GM21526 (cell line): ENCODE measurements around the gene CAMTA1.

Experiments
- ATAC-seq: cut with Tn5 transposase; IDR thresholded peaks from one replicate; pipeline ENCODE4 v1.9.1; 2021; ENCODE audit warnings: moderate library complexity; ENCODE audit not compliant: unreplicated experiment, low FRiP score

Gene CAMTA1

DNA sequence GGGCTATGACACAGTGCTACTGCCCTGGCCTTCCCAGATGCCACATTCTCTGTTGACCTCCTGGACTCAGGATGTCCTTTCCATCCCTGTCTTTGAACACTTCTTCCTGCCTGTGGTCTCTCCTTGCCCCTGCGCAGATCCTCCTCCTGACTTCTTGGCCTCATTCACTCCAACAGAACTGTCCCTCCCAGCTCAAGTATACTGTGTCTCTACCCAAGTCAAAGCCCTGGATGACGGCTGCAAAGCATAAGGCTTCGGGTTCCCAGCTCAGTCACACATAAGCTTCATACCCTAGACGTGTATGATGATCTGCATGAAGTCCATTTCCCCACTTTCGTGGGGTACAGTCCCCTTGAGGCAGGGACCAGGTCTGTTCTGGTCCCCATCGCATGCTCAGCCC is 657.7 kb downstream of the CAMTA1 start:
- ATAC-seq: no peak

DNA sequence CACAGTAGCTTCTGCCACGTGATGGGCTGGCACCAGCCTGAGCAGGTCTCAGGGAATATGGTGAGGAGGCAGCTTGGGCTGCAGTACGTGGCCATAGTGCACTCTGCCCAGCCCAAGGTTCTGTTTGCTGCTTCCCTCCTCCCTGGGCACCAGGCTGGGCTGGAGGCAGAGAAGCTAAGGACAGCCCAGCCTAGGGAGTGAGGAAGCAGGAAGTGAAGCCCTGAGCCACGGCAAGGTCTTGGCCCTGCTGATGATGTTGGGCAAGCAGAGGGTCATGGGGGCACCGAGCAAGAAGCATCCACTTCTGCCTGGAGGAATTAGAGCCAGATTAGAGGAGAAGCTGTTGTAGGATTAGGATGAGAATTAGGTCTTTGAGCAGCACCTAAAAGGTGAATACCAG is 659.1 kb downstream of the CAMTA1 start:
- no peak for ATAC-seq

DNA sequence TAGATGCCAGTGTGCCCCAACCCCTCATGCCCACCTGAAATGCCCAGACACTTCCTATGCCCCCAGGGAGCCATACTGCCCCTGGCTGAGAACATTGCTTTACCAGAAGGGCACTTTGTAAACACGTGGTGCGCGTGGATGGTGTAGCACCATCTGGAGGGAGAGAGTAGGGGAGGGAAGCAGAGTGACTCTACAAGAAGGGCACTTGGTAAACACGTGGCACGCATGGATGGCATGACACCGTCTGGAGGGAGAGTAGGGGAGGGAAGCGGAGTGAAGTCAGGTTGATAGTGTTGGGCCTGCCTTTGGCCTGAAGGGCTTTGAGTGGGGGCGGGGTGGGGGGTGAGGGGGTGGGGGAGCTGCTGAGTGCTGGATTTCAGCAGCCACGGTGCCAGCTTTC is 661.8 kb downstream of the CAMTA1 start:
- no peak for ATAC-seq

DNA sequence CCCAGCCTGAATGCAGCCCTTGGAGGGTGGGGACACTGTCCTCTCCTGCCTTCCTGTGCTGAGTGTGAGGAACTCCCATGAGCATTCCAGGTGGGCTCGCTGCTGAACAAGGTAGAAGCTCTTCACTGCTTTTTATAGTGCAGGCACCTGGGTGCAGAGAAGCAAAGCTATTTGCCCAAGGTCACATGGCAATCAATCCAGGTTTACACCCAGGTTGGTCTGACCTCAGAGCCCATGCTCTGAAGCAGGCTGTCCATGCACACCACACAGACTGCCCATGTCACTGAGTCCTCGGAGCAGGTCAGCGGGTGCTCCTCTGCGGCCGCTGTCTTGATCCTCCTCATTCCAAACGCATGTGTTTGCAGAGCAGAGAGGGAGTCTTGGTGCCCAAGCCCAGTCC is 662.5 kb downstream of the CAMTA1 start:
- ATAC-seq: no peak

DNA sequence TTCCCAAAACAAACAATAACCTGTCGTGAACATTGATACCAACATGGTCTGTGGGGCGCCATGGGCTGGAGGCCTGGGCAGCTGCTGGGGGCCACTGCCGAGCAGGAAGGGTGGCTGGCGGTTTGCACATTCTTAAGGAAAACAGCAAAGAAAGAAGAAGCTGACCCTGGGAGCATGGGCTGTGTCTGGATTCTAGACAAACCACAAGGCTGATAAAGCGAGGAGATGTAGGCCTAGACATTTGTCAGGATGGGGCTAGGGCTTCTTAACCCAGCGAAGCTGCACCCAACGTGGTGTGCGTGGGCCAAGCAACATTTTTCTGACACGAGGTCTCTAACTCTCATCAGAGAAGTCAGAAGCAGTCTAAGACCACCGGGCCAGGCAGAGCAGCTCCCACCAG is 663.7 kb downstream of the CAMTA1 start:
- no peak for ATAC-seq

DNA sequence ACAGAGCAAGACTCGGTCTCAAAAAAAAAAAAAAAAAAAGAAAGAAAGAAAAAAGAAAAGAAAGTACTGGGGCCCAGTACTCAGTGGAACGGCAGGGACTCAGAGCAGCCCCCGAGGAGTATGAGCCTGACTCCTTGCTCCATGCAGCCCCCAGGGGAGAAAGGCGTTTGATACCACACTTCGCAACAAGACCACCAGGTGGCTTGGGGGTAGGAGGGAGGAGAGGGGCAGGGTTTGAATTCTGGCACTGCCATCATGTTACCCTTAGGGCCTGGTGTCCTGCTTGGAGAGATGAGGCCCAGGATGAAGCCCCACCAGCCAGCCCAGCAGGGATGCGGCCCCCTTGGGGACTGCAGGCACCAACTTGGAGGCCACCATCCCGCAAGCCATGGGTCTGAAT is 664.5 kb downstream of the CAMTA1 start:
- no peak for ATAC-seq

DNA sequence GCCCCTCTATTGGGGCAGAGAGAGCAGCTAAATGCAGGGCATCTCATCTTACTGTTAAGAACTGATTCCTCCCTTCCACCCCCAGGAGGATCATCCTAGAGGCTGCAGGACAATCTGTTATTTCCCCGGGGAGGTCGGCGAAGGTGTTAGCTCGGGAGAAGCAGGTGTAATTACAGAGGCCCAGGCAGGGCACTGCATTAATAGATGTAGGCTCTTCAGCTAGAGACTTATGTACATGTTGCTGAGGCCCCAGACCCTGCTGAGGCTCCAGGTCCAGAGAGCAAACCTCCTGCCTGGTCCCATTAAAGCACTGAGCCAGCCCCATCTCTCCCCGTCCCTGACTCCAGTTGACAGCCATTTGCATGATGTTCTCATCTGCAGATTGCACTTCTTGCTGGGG is 665.6 kb downstream of the CAMTA1 start:
- ATAC-seq: no peak

DNA sequence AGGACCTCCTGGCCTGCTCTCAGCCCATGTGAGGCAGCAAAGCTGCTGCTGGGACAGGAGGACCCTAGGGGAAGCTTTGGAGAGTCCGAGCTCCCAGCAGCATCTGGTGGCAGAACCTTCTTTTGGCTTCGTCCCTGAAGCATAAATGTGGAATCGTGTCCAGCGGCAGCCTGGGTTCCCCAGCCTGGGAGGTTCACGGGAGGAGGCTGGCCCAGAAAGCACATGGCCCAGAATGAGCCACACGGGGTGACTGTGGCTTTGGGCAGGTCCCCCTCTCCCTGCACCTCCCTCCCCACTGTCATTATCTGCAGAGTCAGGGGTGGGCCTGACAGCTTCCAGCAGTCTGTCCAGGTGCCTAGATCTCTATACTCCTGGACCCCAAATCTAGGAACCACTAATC is 667.8 kb downstream of the CAMTA1 start:
- no peak for ATAC-seq

DNA sequence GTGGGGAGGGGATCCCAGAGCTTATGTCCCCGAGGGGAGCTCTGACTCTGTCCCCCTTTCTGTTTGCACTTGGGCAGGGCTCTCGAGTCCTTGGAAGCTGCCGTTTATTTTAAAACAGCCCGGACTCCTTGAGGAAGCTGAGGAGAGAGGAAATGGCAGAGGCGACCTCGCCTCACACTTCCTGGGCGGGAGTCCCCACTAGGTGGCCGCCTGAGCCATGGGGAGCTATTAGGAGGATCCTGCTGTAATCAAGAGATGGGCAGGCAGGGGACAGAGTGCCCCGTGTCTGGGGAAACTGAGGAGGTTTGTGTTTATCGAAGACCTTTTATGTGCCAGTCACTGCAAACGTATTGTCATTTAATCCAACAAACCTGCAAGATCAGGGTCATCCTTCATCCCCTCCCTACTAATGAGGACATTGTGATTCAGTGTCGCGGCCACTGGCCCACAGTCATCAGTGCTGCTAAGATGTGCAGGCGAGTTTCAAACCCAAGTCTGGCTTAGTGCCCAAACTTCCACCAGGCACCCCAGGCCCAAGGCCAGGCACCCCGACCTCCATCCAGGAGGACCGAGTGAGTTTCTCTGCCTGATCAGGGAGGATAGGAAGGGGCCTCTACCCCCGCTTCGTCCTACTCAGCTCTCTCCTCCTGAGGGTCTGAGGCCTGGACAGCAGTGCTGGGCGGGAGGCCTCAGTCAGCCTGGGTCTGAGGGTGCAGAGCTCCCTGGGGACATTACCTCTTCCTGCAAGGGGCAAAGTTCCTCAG is 669.0 kb downstream of the CAMTA1 start:
- no peak for ATAC-seq

DNA sequence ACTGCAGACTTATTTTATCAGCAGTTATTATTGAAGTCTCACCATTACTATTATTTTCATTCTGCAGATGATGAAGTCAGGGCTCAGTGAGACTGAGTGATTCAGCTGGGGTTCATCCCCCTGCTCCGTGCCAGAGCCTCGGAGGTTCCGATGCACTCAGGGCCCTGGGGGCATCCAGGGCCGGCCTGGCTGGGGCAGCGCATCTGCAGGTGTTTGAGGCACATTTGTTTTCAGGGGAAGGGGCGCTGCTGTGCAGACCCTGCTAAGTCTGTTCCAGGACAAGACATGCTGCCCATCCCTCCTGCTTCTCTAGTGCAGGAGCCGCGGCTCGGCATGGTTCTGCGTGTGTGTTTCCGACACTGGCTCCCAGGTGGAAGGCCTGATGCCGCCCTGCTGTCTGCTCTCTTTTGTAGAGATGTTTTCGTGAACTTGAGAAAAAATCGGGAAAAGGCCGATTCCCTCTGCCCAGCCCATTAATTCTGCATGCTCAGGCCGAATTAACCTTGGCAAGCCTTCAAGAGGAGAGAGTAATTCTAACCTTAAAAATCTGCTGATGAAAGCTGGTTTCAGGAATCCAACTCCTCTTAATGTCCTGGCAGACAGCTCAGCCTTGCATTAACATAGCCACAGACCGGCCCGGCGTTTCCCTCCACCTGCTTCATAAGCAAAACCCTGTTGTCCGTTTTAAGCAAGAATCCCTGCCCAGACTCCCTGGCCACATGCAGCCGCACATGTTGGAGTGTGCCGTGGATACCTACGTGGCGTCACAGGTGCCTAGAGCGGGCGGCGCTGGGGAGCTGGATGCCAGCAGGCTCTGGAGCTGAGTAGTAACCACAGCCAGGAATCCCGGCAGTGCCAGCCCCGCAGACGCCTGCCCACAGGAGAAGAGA is 669.9 kb downstream of the CAMTA1 start:
- ATAC-seq: no peak

DNA sequence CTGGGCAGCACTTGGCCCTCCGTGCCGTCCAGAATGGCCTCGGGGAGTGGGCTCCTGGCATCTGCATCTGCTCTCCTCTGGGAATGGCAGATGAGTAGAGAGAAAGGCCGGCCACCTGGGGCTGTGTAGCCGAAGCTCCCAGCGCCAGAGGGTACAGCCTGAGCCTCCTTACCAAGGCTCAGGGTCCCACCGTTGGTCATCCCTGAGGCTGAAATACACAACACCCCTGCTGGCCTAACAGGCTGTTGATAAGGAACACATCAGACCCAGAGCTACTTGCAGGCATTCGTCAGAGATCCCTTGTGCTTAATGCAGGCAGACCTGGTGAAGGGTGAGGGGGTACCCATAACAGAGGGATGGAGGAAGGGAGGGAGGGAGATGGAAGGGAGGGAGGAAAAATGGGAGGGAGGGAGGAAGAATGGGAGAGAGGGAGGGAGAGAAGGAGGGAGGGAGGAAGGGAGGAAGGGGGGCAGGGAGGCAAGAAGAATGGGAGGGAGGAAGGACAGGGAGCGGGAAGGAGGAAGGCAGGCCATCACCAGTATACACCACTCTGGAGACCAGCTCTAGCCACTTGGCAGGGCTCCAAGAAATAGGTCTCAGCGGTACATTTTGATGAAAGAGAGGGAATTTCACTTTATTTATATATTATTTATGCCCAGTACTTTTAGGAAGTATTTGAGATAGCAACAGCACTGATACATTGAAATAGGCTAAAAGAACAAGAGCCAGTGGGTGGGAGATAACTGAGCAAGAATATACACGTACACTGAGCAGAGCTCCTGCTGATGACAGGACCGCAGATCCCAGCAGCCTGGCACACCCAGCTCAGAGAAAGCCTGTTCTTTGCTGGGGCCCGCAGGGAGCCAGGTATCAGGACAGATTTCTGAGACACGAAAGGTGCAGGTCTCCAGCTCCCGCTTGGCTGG is 670.8 kb downstream of the CAMTA1 start:
- no peak for ATAC-seq

DNA sequence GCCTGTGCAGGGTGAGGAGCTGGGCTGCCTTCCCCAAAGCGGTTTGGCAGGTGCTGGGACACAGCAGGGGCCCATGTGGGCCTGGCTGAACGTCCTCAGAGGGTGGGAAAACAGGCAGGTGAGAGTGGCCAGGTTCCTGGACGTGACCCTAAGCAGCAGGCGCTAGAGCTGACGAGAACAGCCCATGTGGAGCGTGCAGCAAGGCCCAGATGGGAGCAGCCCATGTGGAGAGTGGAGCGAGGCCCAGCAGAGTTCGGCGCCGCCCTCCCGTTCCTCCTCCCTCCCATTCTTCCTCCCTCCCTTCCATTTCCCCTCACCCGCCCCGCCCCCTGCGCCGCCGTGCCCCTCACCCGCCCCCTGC is 671.4 kb downstream of the CAMTA1 start:
- ATAC-seq: no peak

DNA sequence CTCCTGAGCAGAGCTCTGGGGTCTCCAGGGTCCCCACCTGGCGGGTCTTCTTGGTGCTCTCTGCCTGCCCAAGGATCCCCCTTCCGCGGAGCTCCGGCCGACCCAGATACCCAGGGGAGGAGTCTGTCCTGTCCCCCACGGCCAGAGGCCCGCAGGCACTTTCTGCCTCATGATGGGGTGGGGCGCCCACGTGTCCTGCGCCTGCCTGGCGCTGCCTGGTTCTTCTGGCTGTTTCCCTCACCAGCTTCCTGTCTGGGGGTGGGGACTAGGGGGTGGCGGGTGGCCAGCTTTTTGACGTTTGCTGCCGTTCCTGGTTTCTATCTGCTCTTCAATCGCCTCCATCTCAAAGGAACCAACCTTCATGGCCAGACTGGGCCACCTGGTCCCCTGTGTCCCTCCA is 672.6 kb downstream of the CAMTA1 start:
- no peak for ATAC-seq

DNA sequence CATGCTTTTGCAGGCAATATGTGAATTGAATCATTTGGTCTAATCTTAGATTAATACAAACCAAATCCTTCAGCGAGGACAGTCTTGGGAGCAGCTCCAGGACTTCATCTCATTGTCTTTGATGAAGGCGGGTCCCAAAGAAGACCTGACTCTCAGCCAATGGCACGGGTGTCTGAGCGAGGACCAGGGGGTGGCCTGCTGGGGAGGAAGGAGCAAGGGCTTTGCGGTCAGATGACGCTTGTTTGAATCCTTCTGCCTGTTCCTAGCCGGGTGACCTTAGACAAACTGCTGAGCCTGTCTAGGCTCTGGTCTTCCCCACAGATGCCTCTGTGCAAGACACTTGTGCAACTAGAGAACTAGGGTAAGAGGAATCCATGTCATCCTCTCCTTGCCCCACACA is 673.7 kb downstream of the CAMTA1 start:
- no peak for ATAC-seq

DNA sequence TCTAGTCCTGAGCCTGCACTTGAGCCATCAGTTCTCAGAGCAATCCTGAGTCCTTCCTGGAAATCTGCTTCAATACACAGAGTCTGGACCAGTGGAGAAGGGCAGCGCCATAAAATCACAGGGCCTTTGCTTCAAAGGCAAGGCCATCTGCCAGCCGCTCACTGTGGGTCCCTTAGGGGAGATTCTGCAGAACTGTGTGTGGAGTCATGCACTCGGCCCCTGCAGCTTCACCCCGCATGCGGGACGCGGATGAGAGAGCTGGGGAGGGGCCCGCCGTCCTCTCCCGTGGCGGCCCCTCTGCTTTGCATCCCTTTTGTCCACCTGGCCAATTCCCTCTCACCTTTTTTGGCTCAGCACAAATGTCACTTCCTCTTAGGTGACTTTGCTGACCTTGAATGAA is 674.7 kb downstream of the CAMTA1 start:
- no peak for ATAC-seq

DNA sequence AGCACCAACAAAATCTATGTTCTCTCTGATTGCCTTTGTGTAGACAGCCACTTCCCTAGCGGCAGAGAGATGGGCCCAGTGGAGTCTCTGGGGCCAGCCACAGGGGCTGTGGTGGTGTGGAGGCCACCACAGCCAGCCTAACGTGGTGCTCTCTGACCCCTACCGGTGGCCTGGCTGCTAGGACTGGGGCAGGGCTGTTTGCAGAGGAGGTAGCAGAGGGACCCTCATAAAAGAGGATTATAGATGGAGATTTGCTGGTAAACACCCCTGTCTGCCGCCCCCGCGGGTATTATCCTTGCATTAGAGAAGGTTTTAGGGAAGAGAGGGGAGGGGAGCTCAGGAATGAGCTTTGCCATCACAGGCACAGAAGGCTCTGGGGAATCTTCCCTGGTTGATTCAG is 675.6 kb downstream of the CAMTA1 start:
- ATAC-seq: no peak

DNA sequence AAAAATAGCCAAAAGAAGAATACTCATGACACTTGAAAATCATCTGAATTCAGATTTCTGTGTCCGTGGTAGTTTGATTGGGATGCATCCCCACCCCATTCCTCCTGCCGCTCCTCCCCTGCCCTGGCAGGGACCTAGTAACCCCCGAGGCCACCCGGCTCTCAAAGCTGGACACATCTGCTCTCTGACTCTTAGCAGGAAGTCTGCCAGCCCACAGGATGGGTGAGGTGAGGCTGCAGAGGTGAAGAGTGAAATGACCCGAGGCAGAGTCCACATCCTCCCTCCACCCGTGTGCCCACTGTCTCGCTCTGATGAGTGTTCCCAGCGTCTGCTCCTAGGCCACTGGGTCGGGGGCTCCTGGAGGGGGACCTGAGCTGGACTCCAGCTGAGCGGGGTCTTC is 677.4 kb downstream of the CAMTA1 start:
- no peak for ATAC-seq

DNA sequence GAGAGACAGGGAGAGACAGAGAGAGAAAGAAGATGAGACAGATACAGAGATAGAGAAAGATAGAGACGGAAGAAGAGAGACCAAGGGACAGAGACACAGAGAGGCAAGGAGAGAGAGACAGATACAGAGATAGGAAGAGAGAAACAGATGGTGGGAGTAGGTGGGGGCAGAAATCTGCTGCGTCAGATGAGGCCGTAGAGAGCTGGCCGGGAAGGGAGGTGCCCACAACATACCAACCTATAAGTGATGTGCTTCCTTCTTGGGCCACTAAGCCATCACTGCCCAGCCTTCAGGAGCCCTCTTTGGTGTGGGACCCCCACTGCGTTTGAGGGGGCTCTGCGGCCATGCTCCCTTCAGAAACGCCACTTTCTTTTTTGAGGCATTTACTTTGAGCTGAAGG is 678.3 kb downstream of the CAMTA1 start:
- no peak for ATAC-seq

DNA sequence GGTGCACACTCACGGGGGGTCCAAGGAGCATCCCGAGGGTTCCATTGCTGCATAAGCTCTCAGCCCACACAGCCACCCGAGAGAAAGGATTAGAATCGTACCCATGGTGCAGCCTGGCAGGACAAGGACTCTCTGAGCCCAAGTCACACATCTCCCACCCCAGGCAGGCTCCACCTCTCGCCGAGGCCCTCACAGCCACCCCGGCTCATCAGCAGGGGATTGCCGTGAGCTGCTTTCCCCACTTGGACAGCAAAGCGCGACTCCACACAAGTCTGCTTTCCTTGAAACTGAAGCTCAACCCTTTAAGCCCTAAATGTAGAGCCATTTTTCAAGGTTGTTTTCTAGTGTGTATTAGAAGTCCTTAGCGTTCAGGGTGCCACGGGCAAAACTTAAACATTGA is 679.5 kb downstream of the CAMTA1 start:
- no peak for ATAC-seq

DNA sequence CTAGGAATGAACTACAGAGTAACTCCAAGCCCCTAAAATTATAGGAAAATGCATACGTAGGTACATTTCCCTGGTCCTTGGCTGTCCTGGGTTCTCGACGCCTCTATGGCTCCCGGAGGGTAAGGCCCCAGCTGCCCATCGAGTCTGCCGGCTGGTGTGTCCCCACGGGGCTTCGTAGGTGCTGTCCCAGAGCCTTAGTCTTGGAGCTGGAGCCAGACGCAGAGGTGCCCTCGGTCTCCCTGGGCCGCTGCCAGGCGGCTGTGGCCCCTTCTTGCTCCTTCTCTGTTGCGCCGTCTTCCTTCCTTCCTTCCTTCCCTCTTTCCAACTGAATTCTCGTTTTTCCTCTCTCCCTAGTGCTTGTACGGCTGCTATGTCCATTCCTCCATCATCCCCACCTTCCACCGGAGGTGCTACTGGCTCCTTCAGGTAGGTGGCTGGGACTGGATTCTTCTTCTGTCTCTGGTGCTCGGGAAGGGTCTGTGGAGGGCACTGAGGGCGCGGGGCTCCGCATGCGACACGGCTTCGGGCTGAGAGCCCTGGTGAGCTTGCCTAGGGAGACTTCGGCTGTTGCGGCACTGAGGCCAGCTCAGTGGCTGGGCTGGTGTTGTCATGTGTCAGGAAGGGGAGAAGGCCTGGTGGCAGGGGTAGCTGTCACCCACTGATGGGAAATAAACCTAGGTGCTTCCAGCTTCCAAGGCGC is 682.4 kb downstream of the CAMTA1 start:
- no peak for ATAC-seq
